Measurements from ENCODE around the gene TRAPPC12.

- TF ChIP-seq CTCF (optimal IDR thresholded peaks at IDR 0.05 in 1 of 3, IDR thresholded peaks at IDR 0.05 in 1 of 3, conservative IDR thresholded peaks at IDR 0.05 in 1 of 3; ENCODE audit: extremely low read depth in 1 of 3, insufficient read depth in 2 of 3, low read length in 3 of 3): no peak
- TF ChIP-seq EZH2 (IDR thresholded peaks at IDR 0.05; ENCODE audit: low read length): no peak
These were observed 34.6 kb upstream of the TRAPPC12 start for GRCh38 chr2:3344897-3345296.
